Measurements from ENCODE around the gene CHGA.

CHGA gene

GRCh38 chr14:92949496-92950192 is 26.7 kb downstream of the CHGA start:
- TF ChIP-seq, protein P1, sequence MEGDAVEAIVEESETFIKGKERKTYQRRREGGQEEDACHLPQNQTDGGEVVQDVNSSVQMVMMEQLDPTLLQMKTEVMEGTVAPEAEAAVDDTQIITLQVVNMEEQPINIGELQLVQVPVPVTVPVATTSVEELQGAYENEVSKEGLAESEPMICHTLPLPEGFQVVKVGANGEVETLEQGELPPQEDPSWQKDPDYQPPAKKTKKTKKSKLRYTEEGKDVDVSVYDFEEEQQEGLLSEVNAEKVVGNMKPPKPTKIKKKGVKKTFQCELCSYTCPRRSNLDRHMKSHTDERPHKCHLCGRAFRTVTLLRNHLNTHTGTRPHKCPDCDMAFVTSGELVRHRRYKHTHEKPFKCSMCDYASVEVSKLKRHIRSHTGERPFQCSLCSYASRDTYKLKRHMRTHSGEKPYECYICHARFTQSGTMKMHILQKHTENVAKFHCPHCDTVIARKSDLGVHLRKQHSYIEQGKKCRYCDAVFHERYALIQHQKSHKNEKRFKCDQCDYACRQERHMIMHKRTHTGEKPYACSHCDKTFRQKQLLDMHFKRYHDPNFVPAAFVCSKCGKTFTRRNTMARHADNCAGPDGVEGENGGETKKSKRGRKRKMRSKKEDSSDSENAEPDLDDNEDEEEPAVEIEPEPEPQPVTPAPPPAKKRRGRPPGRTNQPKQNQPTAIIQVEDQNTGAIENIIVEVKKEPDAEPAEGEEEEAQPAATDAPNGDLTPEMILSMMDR (IDR thresholded peaks at IDR 0.05; ENCODE audit: insufficient read depth, low read length) = no peak
- TF ChIP-seq GABPA (IDR thresholded peaks at IDR 0.05; ENCODE audit: low read depth) = no peak
- TF ChIP-seq SPI1 (IDR thresholded peaks at IDR 0.05; ENCODE audit: borderline replicate concordance, low read depth) = no peak
- H3K27ac ChIP-seq (replicated peaks) = no peak overlapping the region
- no peaks in the 10 kb centered on the region for H3K27me3 ChIP-seq (ENCODE audit: insufficient read depth, poor library complexity, severe bottlenecking)
- DNase-seq (ENCODE audit: low read depth in 1 of 2, low spot score in 1 of 2) = no peak
- H3K4me3 ChIP-seq (replicated peaks; ENCODE audit: insufficient read depth, low read length) = no peak overlapping the region

- no peak overlapping the region for H3K27ac ChIP-seq (replicated peaks)
- TF ChIP-seq SPI1 (IDR thresholded peaks at IDR 0.05; ENCODE audit: borderline replicate concordance, low read depth) (no peak), REST (IDR thresholded peaks at IDR 0.05; ENCODE audit: insufficient replicate concordance, low read depth) (no peak), POLR2AphosphoS5 (IDR thresholded peaks at IDR 0.05; ENCODE audit: low read depth) (no peak), GABPA (IDR thresholded peaks at IDR 0.05; ENCODE audit: low read depth) (no peak)
- TF ChIP-seq, protein P1 (IDR thresholded peaks at IDR 0.05; ENCODE audit: insufficient read depth, low read length) = no peak
- no peaks in the 10 kb centered on the region for H3K27me3 ChIP-seq (ENCODE audit: insufficient read depth, poor library complexity, severe bottlenecking)
- no peak for DNase-seq (ENCODE audit: low read depth in 1 of 2, low spot score in 1 of 2)
- H3K4me3 ChIP-seq (replicated peaks; ENCODE audit: insufficient read depth, low read length) = no peak overlapping the region
Measured at GRCh38 chr14:92950193-92950540, 27.2 kb downstream of the CHGA start.

- no peak overlapping the region for H3K27ac ChIP-seq (replicated peaks)
- TF ChIP-seq POLR2AphosphoS5 (IDR thresholded peaks at IDR 0.05; ENCODE audit: low read depth) (no peak), SPI1 (IDR thresholded peaks at IDR 0.05; ENCODE audit: borderline replicate concordance, low read depth) (no peak), GABPA (IDR thresholded peaks at IDR 0.05; ENCODE audit: low read depth) (no peak), REST (IDR thresholded peaks at IDR 0.05; ENCODE audit: insufficient replicate concordance, low read depth) (no peak)
- TF ChIP-seq, protein P1 (IDR thresholded peaks at IDR 0.05; ENCODE audit: insufficient read depth, low read length) = no peak
- no peak for DNase-seq (ENCODE audit: low read depth in 1 of 2, low spot score in 1 of 2)
- H3K4me3 ChIP-seq (replicated peaks; ENCODE audit: insufficient read depth, low read length) = no peak overlapping the region
- no peaks in the 10 kb centered on the region for H3K27me3 ChIP-seq (ENCODE audit: insufficient read depth, poor library complexity, severe bottlenecking)
Measured at GRCh38 chr14:92950773-92951172, 27.8 kb downstream of the CHGA start.

DNA sequence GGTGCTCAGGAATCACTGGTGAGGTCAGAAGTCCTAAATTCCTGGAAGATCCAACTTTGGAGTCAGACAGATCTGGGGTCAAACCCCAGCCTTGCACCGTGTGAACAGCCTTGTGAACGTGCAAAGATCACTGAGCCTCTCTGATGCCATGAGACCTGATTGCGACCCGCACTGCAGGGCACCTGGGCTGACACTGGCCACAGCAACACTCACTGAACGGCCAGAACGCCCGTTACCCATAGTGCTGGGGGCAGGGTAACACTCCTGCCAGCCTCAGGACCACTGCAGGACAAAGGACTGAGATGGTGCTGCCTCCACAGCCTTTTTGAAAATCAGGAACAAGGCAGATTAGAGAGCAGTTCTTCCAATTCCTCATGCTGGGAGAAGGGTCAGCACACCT is 28.3 kb downstream of the CHGA start:
- Histone ChIP-seq H3K4me3 (replicated peaks; ENCODE audit: insufficient read depth, low read length) (no peak overlapping the region), H3K27me3 (ENCODE audit: insufficient read depth, poor library complexity, severe bottlenecking) (no peaks in the 10 kb centered on the region), H3K27ac (replicated peaks) (no peak overlapping the region)
- no peak for TF ChIP-seq GABPA (IDR thresholded peaks at IDR 0.05; ENCODE audit: low read depth)
- no peak for TF ChIP-seq SPI1 (IDR thresholded peaks at IDR 0.05; ENCODE audit: borderline replicate concordance, low read depth)
- TF ChIP-seq, protein P1 (IDR thresholded peaks at IDR 0.05; ENCODE audit: insufficient read depth, low read length) = no peak
- TF ChIP-seq REST (IDR thresholded peaks at IDR 0.05; ENCODE audit: insufficient replicate concordance, low read depth) = no peak
- TF ChIP-seq POLR2AphosphoS5 (IDR thresholded peaks at IDR 0.05; ENCODE audit: low read depth) = no peak
- DNase-seq (ENCODE audit: low read depth in 1 of 2, low spot score in 1 of 2) = no peak

Measured in HL-60 (cell line).